NOMO-1 treated with dmso at 0.1 percent for 144 hours (cell line): ENCODE data around the gene PLCE1.
"Not testable (repeated sequence)": the region's sequence is repeated elsewhere in the genome, so short reads cannot be mapped to it uniquely, and the experiment has no call there.

Source experiments
- DNase-seq: peaks from one replicate; lab custom pipeline; 2025; ENCODE audit not compliant: unreplicated experiment; lab: John Stamatoyannopoulos, UW

Gene PLCE1

DNA sequence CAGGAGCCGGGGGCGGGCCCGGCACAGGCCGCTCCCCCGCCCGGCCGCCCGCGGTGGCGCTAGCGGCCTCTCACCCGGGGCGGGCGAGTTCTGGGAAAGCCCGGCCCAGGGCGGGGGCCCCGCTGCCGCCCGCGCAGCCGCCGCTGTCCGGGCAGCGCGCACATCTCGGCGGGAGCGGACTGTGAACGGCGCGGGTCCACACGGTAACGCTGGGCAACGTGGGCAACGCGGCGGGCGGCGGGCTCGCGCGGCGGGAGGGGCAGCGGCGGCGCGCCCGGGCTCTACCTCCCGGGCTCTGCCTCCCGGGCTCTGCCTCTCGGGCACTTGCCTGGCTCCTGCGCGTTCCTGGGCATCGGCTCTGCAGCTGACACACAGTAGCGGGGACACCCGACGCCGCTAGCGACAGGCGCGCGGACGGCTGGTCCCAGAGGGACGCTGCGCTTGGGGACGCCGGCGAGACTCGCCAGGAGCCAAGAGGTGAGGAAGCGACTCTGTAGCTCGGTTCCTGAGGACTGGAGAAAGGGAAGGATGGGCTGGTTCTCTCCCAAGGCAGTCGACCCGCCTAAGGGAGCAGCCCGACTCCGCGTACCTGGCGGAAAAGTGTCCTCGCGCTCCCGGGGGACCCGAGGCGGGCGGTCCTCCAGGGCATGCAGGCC lies at the start of gene PLCE1:
PLCE1 (plus strand) TSS at position 150 of the 656 bp plus-strand sequence. CDS start 37,116 bp downstream, outside the sequence.
- DNase-seq, result no peak

DNA sequence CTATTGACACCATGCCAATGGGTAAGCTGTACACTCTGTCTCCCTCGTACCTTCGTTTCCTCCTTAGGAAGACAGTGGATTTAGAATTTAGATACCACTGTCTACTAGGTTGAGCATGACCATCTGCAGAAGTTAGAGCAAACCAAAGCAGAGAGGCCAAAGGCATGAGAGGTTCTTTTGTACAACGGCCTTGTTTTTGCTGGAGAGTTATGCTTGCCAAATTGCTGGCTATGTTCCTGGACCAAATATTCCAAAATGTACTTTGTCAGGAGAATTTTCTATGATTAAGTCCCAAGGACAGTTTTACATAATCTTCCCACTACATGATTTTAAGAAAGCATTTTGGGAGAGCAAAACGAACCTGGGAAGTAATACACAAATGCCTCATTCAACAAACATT lies 47.9 kb upstream of the PLCE1 start:
- no peak for DNase-seq

DNA sequence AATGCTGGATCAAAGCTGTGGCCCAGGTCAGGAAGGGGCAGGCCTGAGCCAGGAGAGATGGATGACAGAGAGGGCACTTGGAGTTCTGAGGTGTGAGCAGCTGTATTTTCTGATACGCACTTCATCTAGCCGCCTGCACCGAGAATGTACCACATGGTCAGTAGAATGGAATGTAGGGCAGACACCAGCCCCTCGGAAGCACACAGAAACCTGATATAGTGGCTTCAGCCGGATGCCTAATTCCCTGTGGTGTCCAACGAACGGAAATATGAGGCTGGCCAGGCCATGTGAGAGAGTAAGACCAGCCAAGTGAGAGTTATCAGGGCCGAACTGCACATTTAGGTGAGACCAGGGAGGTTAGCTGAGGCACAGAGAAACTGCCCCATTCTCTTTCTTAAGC lies 46.7 kb upstream of the PLCE1 start:
- no peak for DNase-seq

DNA sequence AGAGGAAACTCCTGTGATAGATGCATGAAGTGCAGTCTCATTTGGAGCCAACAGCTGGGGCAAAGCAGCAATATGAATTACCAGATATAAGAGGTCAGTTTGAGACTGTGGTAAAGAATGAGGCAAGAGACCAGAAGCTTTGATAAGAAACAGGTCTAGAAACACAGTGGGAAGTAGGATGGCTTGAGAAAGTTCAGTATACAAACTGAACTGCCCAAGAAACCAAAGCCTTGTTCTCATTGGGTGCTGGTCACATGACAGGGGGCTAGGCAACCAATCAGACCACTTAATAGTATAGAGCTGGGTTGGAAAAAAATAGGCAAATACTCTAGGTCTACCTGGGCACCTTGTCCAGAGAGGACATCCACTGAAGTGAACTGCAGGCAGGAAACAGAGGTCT lies 46.2 kb upstream of the PLCE1 start:
- no peak for DNase-seq

DNA sequence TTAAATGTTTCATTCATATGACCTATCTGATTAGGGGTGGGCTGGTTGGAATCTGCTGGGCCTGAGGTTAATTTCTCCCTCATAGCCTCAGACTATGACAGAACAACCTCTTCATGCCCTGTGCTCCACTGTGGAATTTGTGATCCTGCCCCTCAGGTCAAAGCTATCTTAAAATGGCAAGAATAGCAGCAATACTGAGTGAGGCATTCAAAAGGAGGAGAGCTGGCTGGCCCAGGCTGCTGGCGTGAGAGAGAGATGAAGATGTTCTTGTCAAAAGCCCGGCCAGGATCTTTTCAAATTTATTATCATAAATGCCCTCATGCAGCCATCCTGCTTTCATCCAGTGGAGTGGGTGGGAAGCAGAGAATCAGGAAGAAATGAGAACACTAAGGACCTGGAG lies 41.8 kb upstream of the PLCE1 start:
- DNase-seq, result no peak

DNA sequence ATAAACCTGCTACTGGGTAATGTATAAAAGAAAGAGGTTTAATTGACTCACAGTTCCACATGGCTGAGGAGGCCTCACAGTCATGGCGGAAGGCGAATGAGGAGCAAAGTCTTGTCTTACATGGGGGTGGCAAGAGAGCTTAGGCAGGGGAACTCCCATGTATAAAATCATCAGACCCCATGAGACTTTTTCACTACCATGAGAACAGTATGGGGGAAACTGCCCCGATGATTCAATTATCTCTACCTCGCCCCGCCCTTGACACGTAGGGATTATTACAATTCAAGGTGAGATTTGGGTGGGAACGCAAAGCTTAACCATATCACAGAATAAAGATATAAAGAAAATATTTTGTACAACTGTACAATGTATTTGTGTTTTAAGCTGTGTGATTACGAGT lies 39.4 kb upstream of the PLCE1 start:
- DNase-seq, result no peak

DNA sequence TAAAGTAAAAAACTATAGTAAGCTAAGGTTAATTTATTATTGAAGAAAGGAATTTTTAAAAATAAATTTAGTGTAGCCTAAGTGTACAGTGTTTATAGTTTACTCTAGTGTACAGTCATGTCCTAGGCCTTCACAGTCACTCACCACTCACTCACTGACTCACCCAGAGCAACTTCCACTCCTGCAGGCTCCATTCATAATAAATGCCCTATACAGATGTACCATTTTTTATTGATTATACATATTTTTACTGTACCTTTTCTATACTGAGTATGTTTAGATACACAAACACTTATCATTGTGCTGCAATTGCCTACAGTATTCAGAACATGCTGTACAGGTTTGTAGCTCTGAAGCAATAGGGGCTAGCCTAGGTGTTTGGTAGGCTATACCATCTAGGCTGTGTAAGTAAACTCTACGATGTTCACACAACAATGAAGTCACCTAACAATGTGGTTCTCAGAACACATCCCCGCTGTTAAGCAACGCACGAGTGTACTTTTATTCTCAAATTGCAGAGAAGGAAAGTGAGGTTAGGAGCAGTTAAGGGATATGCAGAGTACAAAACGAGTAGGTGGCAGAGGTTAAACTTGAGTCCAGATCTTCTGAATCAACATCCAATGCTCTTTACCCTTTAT lies 38.9 kb upstream of the PLCE1 start:
- no peak for DNase-seq

DNA sequence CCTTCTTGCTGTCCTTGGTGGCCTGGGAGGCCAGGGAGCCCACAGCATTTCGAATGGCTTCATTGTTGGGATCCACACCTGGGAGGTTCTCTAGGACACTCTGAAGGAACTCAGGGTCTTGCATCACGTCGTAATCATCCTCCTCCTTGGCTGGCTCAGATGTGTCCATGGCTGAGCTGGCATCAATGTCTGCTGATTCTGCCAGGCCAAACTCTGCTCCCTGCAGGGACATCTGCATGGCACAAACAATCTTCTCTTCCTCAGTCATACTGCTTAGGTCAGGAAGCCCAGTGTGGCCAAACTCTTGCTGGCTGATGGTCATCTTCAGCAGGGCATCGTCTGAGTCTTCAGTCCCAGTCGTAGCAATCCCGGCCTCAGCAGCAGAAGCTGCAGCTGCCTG lies 34.9 kb upstream of the PLCE1 start:
- no peak for DNase-seq

DNA sequence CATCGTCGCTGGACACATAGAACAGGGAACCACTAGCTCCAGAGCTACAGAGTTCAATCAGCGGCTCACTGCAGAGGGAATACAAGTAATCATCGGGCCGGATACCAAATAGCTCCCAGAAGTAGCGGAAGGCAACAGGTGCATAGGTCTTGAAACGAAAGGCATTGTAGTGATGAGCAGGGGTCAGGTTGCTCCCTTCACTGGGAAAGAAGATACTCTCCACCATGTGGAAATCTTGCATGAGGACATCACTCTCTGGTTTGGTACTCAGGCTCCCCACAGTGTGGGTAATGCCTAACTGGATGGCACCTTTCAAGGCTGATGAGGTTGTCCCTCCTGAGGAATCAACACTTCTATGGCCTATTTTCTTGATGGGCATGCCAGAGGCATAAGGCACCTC lies 32.7 kb upstream of the PLCE1 start:
- DNase-seq, result not testable (repeated sequence)

DNA sequence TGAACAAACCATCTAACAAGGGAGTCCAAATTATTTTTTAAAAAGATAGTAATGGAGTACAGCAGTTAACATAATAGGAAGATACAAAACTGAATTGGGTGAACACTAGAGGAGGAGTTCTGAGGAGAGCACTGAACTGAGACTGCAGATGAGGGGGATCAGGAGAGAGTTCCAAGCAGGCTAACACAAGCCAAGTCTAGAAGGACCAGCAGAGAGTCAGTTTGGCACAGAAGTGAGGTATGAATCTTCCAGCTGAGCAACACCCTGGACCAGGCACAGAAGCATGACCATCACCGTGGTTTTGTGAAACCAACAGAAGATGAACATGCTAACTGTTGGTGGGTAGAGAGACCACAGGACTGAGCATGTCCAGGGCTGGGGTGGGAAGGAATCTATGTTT lies 30.8 kb upstream of the PLCE1 start:
- no peak for DNase-seq

DNA sequence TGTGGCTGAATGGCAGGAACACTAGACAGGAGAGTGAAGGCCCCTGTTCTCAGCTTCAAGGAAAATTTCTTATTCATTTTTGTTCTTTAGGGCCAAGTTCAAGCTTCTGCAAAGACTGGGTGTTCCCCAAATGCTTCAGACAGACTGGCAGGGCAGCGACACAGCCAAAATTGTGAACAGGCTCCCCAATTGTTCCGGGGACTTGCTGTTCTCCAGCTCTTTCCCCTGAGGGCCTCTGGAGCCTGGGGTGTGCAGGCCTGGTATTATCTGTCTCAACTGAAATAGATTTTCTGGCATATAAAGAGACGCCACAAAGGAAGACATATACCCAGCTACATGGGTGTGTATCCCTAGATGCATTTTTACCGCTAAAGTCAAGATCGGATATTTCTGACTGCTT lies 30.3 kb upstream of the PLCE1 start:
- DNase-seq, result no peak

DNA sequence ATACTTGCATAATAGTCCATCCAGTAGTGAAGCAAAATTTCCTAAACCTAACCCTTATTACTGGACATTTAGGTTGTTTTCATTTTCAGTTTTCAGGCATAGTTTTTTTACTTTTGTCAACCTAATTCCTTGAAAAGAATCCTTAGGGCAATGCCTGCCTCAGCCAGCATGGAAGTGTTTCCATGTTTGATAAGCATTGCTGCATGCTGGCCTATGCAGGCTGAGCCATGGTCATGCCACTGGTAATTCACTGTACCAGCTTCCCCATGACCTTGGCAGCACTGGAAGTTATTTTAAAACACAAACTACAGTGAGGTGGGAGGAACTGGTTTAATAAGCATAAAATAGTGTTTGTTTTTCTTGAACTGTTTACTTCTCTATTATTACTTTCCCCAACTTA lies 27.8 kb upstream of the PLCE1 start:
- DNase-seq, result no peak

DNA sequence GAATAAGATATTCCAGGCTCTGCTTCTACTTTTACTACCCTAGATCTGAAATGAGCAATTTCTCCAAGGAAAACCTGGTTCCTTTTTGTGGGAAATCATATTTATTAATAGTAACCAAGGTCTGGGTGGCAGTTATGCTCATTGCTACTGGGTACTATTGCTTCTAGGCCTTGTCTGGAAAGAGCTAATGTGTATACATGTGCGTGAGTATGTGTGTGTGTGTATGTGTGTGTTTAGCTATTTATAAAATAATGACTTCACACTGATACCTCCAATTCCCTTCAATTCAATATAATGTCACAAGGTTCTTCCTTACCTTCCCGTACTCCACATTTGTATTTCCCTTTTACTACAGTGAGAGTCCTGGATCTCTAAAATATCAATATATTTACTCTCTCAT lies 26.0 kb upstream of the PLCE1 start:
- no peak for DNase-seq

DNA sequence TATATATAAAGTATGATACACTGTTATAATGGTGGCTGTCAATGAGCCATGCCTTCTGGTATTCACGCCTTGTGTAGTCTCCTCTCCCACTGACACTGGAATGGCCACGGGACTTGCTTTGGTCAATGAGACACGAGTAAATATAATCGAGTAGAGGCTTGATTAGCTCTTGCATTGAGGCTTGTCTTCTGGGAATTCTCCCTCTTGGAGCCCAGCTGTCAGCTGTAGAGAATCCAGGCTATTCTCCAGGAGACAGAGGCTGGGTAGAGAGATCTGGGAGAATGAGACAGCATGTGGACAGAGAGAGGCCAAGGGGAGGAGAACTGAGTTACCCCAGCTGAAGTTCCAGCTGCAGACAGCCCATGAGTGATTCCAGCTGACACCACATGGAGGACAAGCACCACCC lies 25.2 kb upstream of the PLCE1 start:
- no peak for DNase-seq

DNA sequence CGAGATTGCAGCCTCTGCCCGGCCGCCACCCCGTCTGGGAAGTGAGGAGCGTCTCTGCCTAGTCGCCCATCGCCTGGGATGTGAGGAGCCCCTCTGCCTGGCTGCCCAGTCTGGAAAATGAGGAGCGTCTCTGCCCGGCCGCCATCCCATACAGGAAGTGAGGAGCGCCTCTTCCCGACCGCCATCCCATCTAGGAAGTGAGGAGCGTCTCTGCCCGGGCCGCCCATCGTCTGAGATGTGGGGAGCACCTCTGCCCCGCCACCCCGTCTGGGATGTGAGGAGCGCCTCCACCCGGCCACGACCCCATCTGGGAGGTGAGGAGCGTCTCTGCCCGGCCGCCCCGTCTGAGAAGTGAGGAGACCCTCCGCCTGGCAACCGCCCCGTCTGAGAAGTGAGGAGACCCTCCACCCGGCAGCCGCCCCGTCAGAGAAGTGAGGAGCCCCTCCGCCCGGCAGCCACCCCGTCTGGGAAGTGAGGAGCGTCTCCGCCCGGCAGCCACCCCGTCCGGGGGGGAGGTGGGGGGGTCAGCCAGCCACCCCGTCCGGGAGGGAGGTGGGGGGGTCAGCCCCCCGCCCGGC lies 23.2 kb upstream of the PLCE1 start:
- not testable (repeated sequence) for DNase-seq

DNA sequence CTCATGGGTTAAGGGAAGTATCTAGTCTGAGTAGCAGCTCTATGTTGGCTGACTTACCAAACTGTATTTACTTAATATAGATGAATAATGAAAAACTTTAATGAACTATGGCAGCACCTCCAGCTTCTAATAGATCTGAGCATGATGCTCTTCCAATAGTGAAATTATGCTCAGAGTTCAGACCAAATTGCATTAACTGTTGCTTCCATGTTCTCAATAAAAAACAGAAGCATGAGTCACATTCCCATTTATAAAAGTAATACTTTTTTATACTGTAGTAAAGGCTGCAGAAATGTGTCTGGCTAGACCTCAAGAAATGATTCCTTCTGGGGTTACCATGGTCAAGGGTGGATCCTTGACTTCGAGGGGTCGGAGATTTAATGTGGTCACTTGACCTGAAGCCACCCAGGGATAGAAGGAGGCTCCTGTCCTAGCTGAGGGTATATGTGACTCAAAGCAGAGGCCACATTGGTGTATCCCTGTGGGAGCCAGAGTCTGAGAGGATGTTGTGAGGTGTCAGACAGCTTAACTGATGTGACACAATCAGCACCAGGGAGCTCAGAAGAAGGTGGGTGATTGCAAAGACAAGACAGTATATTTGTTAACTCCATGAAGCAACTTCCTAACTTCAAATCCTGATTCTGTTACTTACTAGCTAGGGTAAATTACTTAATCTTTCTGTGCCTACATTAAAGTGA lies 19.8 kb upstream of the PLCE1 start:
- no peak for DNase-seq

DNA sequence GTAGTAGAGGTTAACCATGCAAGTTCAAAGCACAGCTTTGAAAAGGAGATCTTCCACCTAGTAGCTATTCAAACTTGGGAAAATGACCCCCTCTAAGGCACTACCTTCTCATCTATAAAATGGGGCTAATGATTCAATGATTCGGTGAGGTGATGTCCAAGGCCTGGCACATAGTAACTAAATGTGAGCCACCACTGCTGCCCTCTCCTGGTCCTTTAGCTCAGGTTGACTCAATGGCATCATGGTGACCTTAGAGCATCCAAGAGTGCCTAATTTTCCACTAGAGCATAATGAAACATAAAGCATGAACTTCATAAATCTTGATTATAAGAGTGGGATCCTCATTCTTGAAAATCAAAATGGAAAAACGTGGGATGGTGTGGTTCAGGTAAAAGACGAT lies 16.3 kb upstream of the PLCE1 start:
- no peak for DNase-seq

DNA sequence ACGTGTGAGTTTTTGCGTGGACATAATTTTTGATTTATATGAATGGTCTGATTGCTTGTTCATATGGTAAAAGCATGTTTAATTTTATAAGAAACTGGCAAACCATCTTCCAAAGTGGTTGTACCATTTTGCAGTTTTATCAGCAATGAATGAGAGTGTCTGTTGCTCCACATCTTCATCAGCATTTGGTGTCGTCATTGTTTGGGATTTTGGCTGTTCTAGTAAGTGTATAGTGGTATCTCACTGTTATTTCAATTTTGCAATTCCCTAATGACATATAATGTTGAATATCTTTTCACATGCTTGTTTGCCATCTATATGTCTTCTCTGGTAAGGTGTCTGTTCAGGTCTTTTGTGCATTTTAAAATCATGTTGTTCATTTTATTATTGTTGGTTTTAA lies 13.2 kb upstream of the PLCE1 start:
- DNase-seq, result no peak

DNA sequence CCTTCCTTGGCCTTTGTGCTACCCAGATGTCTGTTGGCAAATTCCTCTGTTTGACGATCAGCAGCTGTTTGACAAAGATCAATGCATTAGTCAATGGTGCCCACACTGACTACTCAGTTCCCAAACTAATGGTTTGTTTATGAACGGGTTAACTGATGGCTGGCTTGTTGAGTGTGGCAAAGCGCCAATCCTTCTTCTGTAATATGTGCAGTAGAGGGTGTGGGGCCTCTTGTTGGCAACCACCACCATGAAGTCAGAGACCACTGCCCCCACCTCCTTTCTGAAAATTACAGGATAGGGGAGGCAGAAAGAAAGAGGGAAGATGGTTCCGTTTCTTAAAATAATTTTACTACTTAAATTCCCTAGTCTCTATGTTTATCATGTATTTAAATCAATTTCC lies 2.6 kb upstream of the PLCE1 start:
- DNase-seq, result no peak

DNA sequence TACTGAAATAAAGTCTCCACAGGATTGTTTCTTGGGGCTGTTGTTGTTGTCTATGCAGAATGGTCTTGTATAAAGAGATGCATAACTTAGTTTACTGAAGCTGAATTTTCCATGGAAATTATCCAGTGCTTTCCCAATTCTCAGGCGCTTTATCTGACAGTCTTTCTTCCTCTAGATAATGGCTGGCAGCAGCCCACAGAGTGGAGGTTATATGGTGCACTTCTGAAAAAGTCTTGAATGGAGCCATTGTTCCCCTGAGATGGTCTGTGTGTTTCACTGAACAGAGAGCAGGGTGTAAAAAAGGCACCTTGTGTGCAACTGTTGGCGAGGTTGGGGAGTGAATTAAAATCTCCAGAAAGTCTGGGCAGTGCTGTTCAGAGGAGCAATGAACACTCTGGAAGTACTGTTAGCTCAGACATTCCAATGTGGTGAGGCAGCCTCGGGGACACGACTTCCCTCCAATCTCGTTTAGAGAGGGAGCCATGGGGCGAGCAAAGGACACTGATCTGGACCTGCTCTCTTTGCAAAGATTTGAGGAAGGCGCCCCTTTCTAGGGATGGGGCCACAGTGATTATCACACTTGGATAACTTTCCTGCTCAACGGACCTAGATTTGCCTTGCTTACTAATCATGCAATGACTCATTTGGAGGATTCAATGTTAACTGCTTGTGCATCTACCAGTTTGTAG lies 2.0 kb upstream of the PLCE1 start:
- DNase-seq, result no peak

DNA sequence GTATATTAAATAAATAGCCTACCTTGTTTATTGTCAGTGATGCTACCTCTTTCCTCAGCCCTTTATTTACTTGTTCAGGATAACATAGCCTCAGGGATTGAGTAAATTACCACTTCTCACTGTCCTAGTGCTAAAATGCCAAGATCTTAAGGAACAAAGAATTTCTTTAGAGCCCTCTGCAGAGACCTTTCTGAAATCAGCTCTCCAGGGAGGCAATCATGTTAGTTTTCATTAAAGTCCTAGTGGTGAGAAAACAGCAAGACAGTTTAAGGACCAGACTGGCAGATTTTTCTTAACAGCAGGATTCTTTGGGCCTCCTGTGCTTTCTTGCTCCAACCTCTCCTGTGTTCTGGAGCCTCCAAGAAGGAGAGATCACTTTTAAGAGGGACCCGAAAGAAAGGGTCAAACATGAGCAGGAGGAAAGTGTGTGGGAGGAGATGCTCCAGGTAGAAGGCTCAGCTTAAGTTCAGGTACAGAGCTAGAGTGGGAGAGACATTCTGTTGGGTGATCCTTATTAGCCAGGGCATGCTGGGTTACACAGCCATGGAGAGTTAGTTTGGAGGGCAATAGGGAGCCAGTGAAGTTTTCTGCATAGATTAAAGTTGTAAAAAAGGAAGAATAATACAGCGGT lies 1.2 kb upstream of the PLCE1 start:
- DNase-seq, result no peak
